Vagina (tissue), 2 donors: ENCODE measurements around the gene ARCN1.

Experiments
- CTCF ChIP-seq, 3 experiments: fragments of 450-650 bp in 2 of 3; fragments of 200-600 bp in 1 of 3; sonication (generic) in 1 of 3; IDR thresholded peaks; one replicate each; pipeline ENCODE4 v1.5.1; 2017 to 2019; ENCODE audit warnings: antibody characterized with exemption in 3 of 3, mild to moderate bottlenecking in 2 of 3, moderate library complexity in 2 of 3
- POLR2AphosphoS5 ChIP-seq, 2 donors: sonication (generic); formaldehyde crosslinking; IDR thresholded peaks; one replicate each; pipeline ENCODE4 v1.9.0; 2017; ENCODE audit warnings: antibody characterized with exemption in 2 of 2, mild to moderate bottlenecking in 2 of 2, low read depth in 1 of 2; ENCODE audit not compliant: insufficient read depth in 1 of 2

- TF ChIP-seq CTCF (IDR thresholded peaks at IDR 0.05) (no peak), POLR2AphosphoS5 (IDR thresholded peaks at IDR 0.05; ENCODE audit: insufficient read depth in 1 of 2, low read depth in 1 of 2) (no peak)
These were observed 25.3 kb downstream of the ARCN1 start for GRCh38 chr11:118597556-118597955.
